Kidney epithelial cell (primary cell): ENCODE results near the gene IPO5. TPM values are rescaled to one million over a fixed set of nuclear protein-coding genes. Genes with fewer than 3 reads are reported as not detected.
"Not testable (repeated sequence)": the region's sequence is repeated elsewhere in the genome, so short reads cannot be mapped to it uniquely, and the experiment has no call there.

Experiments used
- DNase-seq: peaks from one replicate; pipeline ENCODE4 v3.0.0-alpha.2; 2010; ENCODE audit warnings: low read depth
- H3K27me3 ChIP-seq: 2 replicates; pipeline ENCODE4 v1.6.0; 2011; ENCODE audit warnings: low read length; ENCODE audit not compliant: control insufficient read depth, insufficient read depth
- H3K36me3 ChIP-seq: 2 replicates; pipeline ENCODE4 v1.5.1; 2011; ENCODE audit warnings: low read length; ENCODE audit not compliant: control insufficient read depth, insufficient read depth
- H3K4me3 ChIP-seq: 2 replicates; pipeline ENCODE4 v1.5.1; 2011; ENCODE audit warnings: low read depth, mild to moderate bottlenecking, control low read depth, low read length
- total RNA-seq: library from RNA; depleted of rRNA; stranded (reverse); fragments of >200 nt; gene quantifications from 2 replicates; pipeline ENCODE4 v1.2.3, GENCODE V29; 2015
- TF ChIP-seq, protein P1 (sequence below): IDR thresholded peaks from 2 replicates; pipeline ENCODE4 v1.5.1; 2011; ENCODE audit warnings: mild to moderate bottlenecking, moderate library complexity, low read length, control low read depth, inconsistent platforms; ENCODE audit not compliant: insufficient read depth, poor library complexity, severe bottlenecking

Gene IPO5
- total RNA-seq, 1 donor from 2014 or later: 144 TPM

DNA sequence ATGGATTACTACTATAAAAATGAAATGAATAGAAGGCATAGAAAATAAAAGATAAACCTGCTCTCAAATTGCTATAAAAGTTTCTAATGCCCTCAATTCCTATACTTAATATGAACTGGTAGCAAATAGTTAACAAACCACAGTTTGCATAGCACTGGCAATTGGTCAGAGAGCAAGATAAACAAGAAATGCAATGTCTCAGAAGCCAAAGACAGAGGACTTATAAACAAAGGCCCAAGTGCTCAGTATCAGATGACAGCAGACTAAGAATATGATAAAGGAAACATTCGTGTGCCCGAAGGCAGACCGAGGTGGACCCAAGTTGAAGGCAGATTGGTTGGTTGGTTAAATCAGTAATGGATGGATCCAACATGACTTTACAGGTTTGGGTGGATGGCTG lies 50.6 kb downstream of the IPO5 start:
- no peaks in the 10 kb centered on the region for H3K27me3 ChIP-seq
- DNase-seq: no peak
- H3K4me3 ChIP-seq: no peak overlapping the region
- TF ChIP-seq, protein P1, sequence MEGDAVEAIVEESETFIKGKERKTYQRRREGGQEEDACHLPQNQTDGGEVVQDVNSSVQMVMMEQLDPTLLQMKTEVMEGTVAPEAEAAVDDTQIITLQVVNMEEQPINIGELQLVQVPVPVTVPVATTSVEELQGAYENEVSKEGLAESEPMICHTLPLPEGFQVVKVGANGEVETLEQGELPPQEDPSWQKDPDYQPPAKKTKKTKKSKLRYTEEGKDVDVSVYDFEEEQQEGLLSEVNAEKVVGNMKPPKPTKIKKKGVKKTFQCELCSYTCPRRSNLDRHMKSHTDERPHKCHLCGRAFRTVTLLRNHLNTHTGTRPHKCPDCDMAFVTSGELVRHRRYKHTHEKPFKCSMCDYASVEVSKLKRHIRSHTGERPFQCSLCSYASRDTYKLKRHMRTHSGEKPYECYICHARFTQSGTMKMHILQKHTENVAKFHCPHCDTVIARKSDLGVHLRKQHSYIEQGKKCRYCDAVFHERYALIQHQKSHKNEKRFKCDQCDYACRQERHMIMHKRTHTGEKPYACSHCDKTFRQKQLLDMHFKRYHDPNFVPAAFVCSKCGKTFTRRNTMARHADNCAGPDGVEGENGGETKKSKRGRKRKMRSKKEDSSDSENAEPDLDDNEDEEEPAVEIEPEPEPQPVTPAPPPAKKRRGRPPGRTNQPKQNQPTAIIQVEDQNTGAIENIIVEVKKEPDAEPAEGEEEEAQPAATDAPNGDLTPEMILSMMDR: no peak
- peaks cover 2% of the 10 kb centered on the region for H3K36me3 ChIP-seq

DNA sequence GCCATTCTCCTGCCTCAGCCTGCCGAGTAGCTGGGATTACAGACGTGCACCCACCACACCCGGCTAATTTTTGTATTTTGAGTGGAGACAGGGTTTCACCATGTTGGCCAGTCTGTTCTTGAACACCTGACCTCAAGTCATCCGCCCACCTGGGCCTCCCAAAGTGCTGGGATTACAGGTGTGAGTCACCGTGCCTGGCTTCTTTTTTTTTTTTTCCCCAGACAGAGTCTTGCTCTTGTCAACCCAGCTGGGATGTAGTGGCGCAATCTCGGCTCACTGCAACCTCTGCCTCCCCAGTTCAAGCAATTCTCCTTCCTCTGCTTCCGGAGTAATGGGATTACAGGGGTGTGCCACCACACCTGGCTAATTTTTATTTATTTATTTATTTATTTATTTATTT lies 51.5 kb downstream of the IPO5 start:
- not testable (repeated sequence) for DNase-seq

DNA sequence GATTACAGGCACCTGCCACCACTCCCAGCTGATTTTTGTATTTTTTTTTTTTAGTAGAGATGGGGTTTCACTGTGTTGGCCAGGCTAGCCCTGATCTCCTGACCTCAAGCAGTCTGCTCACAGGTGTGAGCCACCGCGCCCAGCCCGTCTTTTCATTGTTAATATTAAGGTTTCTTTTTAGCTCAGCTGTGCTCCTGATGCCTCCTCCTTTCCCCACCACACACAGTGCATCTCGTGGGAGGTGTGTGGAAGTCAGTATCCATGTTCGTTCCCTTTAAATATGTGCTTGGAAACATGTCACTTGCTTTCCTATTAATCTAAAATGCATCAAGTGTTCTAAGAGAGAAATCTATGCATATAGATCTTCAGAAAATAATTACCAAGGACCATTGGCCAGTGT lies 53.5 kb downstream of the IPO5 start:
- Histone ChIP-seq H3K4me3 (no peak overlapping the region), H3K36me3 (peaks cover 2% of the 10 kb centered on the region), H3K27me3 (no peaks in the 10 kb centered on the region)
- DNase-seq: no peak
- TF ChIP-seq, protein P1: no peak

More for the DNA sequence above, 51.5 kb downstream of the IPO5 start:
- H3K36me3 ChIP-seq, H3K27me3 ChIP-seq, H3K4me3 ChIP-seq: not testable (repeated sequence)

DNA sequence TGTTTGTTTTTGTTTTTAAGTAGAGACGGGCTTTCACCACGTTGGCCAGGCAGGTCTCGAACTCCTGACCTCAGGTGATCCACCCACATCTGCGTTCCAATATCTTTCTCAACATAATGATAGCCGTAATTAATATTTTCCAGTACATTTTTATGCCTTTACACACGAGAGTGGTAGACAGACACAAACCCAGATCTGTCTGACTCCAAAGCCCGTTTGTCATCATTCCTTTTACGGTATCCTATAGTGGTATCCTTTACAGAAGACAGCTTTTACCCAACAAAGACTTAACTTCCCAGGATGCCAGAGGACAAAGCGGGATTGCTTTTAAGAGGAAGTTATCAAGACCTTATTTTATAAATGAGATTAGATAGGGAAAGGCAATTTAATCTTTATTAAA lies 59.8 kb downstream of the IPO5 start:
- H3K4me3 ChIP-seq: no peak overlapping the region
- no peaks in the 10 kb centered on the region for H3K27me3 ChIP-seq
- H3K36me3 ChIP-seq: no peaks in the 10 kb centered on the region
- TF ChIP-seq, protein P1: no peak
- DNase-seq: no peak

DNA sequence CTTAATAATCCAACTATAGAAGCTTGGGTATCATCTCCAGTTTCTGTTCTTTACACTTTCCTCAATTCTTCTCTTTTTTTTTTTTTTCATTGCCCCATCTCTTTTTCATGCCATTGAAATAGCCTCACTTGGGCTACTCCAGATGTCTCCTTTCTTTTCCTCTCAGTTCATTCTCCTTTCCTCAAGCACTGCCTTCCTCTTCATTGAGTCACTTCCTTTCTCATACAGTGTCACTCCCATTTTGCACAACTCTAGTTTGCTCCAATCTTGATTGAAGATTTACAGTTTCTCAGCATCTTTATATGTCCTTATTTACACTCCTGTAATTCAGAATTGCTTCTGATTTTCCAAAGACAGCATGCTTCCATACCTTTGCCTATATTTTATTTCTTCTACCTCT lies 61.3 kb downstream of the IPO5 start:
- H3K4me3 ChIP-seq: no peak overlapping the region
- peaks cover 2% of the 10 kb centered on the region for H3K36me3 ChIP-seq
- DNase-seq: no peak
- TF ChIP-seq, protein P1: no peak
- no peaks in the 10 kb centered on the region for H3K27me3 ChIP-seq

DNA sequence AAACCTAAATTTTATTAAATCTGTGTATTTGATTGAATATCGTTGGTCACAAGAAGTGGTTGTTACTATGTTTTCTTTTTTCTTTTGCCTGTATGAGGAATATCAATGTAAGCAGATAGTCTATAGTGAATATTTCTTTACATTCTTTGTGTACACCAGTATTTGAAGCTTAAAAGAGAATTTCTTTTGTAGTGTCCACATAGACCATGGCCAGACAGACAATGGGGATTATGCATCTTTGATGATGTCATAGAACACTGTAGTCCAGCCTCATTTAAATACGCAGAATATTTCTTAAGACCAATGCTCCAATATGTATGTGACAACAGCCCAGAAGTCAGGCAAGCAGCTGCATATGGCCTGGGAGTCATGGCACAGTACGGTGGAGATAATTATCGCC lies 64.8 kb downstream of the IPO5 start:
- no peak overlapping the region for H3K4me3 ChIP-seq
- TF ChIP-seq, protein P1: no peak
- H3K27me3 ChIP-seq: no peaks in the 10 kb centered on the region
- peaks cover 3% of the 10 kb centered on the region for H3K36me3 ChIP-seq
- DNase-seq: no peak

DNA sequence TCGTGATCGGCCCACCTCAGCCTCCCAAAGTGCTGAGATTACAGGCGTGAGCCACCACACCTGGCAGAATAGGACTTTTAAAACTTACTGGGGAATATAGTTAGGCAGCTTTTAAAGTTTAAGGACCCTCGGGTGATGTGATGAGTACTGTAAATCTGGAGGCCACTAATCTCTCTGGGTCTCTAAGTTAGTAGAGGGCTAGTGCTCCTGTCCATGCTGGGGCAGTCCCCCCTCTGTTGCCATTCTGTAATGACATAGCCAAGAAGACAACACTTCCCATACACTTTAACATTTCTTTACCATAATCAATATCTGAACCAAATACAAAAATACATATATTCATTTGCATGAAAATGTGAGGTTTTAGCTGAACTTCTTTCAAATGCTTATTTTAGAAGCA lies 65.7 kb downstream of the IPO5 start:
- TF ChIP-seq, protein P1: no peak
- Histone ChIP-seq H3K27me3 (no peaks in the 10 kb centered on the region), H3K36me3 (peaks cover 3% of the 10 kb centered on the region)

More for the DNA sequence above, 65.7 kb downstream of the IPO5 start:
- no peak for DNase-seq
- no peak overlapping the region for H3K4me3 ChIP-seq
